Measurements from ENCODE around the gene NUP98. TPM values are rescaled to one million over a fixed set of nuclear protein-coding genes. Genes with fewer than 3 reads are reported as not detected.

NUP98 gene
- total RNA-seq, 2 experiments from 2014 or later: 102 to 115 TPM

DNA sequence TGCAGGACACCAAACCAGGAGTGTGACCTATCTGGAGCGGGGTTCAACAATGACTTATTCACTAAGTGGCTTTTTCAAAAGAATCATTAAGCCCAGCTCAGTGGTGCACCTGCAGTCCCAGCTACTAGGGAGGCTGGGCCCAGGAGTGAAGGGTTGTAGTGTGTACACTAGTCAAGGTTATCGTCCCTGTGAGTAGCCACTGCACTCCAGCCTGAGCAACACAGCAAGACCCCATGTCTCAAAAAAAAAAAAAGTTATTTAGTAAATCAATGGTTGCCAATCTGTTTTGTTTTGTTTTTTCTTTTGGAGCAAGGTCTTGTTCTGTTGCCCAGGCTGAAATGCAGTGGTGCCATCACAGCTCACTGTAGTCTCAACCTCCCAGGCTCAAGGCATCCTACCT, 35.5 kb upstream of the NUP98 start:
- Histone ChIP-seq H3K4me1 (ENCODE audit: insufficient read depth, low read length, poor library complexity, severe bottlenecking) (peaks cover 43% of the 10 kb centered on the region), H3K9me3 (ENCODE audit: low read length) (no peaks in the 10 kb centered on the region), H3K4me3 (ENCODE audit: low read depth, low read length, poor library complexity, severe bottlenecking) (no peak overlapping the region), H3K9me2 (ENCODE audit: insufficient read depth, low read length) (no peaks in the 10 kb centered on the region), H3K27ac (ENCODE audit: low read depth, low read length, poor library complexity, severe bottlenecking) (no peak overlapping the region), H3K36me3 (ENCODE audit: insufficient read depth, low read length) (peaks cover 67% of the 10 kb centered on the region), H4K20me1 (ENCODE audit: insufficient read depth, low read length) (peaks cover 9% of the 10 kb centered on the region; the same call in 1 of the 2 replicates), H2AFZ (ENCODE audit: low read length) (no peak overlapping the region), H3K79me2 (ENCODE audit: insufficient read depth, low read depth, low read length) (peaks cover 44% of the 10 kb centered on the region; the same call in 1 of the 2 replicates), H3K4me2 (ENCODE audit: low read length) (no peak overlapping the region)
- ChIA-PET CTCF (ENCODE audit: unreplicated experiment) (interaction anchor here (1.1 kb wide), 2 partner anchors 9 to 12 kb away, joined by 3 read pairs; no protein-coding TSS in a partner anchor), POLR2A (interaction anchor here (0.7 to 1.6 kb wide), 2 partner anchors 20 to 187 kb away, joined by 3 to 6 read pairs; no protein-coding TSS in a partner anchor)
- TF ChIP-seq, protein P1, sequence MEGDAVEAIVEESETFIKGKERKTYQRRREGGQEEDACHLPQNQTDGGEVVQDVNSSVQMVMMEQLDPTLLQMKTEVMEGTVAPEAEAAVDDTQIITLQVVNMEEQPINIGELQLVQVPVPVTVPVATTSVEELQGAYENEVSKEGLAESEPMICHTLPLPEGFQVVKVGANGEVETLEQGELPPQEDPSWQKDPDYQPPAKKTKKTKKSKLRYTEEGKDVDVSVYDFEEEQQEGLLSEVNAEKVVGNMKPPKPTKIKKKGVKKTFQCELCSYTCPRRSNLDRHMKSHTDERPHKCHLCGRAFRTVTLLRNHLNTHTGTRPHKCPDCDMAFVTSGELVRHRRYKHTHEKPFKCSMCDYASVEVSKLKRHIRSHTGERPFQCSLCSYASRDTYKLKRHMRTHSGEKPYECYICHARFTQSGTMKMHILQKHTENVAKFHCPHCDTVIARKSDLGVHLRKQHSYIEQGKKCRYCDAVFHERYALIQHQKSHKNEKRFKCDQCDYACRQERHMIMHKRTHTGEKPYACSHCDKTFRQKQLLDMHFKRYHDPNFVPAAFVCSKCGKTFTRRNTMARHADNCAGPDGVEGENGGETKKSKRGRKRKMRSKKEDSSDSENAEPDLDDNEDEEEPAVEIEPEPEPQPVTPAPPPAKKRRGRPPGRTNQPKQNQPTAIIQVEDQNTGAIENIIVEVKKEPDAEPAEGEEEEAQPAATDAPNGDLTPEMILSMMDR (conservative IDR thresholded peaks at IDR 0.05; ENCODE audit: low read length): no peak
- no peak for TF ChIP-seq EZH2phosphoT487 (IDR thresholded peaks at IDR 0.05; ENCODE audit: borderline replicate concordance, low read depth, low read length)
- no peak for DNase-seq (ENCODE audit: low spot score)
- no TSS peak for BruUV-seq (replicated peaks)
- intact Hi-C loops (cut with micrococcal nuclease; ENCODE audit: unreplicated experiment): no loop called here

DNA sequence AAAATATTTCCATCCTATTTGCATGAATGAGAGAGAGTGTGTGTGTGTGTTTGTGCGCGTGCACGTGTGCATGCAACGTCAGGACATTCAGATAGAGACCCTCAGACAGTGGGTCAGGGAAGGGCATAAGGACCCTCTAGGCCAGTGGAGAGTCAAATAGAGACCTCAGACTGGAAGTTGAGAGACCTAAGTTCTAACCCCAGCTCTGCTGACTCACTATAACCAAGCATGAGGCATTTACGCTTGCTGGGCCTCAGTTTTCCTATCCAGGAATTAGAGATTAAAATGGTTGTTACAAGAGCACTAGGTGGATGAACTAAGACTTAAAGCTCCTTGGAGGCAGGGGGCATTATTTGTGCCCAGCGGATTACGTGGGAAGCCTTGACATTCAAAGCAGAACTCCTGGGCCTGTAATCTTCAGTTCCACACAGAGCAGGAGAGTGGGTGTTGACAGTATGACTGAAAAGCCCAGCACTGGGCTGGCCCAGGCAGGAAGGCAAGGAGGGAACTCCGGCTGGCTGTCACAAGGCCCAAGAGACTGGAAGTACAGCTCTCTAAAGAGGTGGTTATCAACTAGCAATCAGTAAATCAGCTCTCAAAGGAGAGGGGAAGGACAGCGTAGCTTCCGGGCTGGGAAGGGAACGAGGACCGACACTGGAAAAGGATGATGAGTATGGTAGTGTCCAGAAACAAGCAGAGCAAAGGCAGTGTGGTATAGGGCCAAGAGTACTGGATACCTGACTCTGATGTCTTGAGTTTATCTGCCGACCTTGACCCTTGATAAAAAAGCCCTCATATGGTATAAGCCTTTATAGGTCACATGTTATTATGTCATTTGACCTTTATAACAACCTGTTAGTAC, 34.3 kb upstream of the NUP98 start:
- Histone ChIP-seq H3K9me2 (ENCODE audit: insufficient read depth, low read length) (no peaks in the 10 kb centered on the region), H3K4me3 (ENCODE audit: low read depth, low read length, poor library complexity, severe bottlenecking) (no peak overlapping the region), H4K20me1 (ENCODE audit: insufficient read depth, low read length) (no peaks in the 10 kb centered on the region), H3K27ac (ENCODE audit: low read depth, low read length, poor library complexity, severe bottlenecking) (no peak overlapping the region), H3K4me2 (ENCODE audit: low read length) (no peak overlapping the region), H3K4me1 (ENCODE audit: insufficient read depth, low read length, poor library complexity, severe bottlenecking) (peaks cover 31% of the 10 kb centered on the region), H3K36me3 (ENCODE audit: insufficient read depth, low read length) (peaks cover 75% of the 10 kb centered on the region), H2AFZ (ENCODE audit: low read length) (no peak overlapping the region), H3K9me3 (ENCODE audit: low read length) (no peaks in the 10 kb centered on the region), H3K79me2 (ENCODE audit: insufficient read depth, low read depth, low read length) (peaks cover 33% of the 10 kb centered on the region; the same call in 1 of the 2 replicates)
- TF ChIP-seq, protein P1 (conservative IDR thresholded peaks at IDR 0.05; ENCODE audit: low read length): no peak
- no peak for TF ChIP-seq EZH2phosphoT487 (IDR thresholded peaks at IDR 0.05; ENCODE audit: borderline replicate concordance, low read depth, low read length)
- intact Hi-C loops (cut with micrococcal nuclease; ENCODE audit: unreplicated experiment): no loop called here
- CTCF ChIA-PET (ENCODE audit: unreplicated experiment): interaction anchor here (1.1 kb wide), 2 partner anchors 8 to 11 kb away, joined by 3 read pairs; no protein-coding TSS in a partner anchor
- DNase-seq (ENCODE audit: low spot score): no peak
- POLR2A ChIA-PET: interaction anchor here (0.6 to 1.6 kb wide), 3 partner anchors 11 to 44 kb away, joined by 3 to 6 read pairs (median 3); no protein-coding TSS in a partner anchor
- no TSS peak for BruUV-seq (replicated peaks)

All from OCI-LY7 (cell line).